HEK293 (cell line): Measurements from ENCODE around the gene CHRM3.

Experiments
- CTCF ChIA-PET: fragments of 350-600 bp; formaldehyde crosslinking; extraction: SDS; loops from one replicate; lab custom pipeline; 2021; ENCODE audit warnings: antibody characterized with exemption; lab: Yijun Ruan, JAX
- POLR2A ChIA-PET: fragments of 300-600 bp; formaldehyde crosslinking; extraction: SDS; loops from one replicate; lab custom pipeline; 2020; ENCODE audit warnings: antibody characterized with exemption, inconsistent platforms; lab: Yijun Ruan, JAX
- H3K27ac ChIP-seq: fragments of 200-500 bp; sonication (Bioruptor generic); 2 replicates; pipeline ENCODE4 v1.5.1; 2014; ENCODE audit warnings: low read depth, low read length, control low read depth, inconsistent platforms; ENCODE audit errors: extremely low read depth
- H3K36me3 ChIP-seq, 2 experiments: fragments of 200-500 bp in 1 of 2; sonication (Bioruptor generic) in 1 of 2; 1 replicate in 1 of 2; 2 replicates in 1 of 2; pipeline ENCODE4 v1.5.1; 2014 to 2017; ENCODE audit warnings: inconsistent platforms in 2 of 2, low read length in 2 of 2; ENCODE audit not compliant: control insufficient read depth in 2 of 2, insufficient read depth in 1 of 2
- H3K4me1 ChIP-seq: fragments of 200-500 bp; sonication (Bioruptor generic); 2 replicates; pipeline ENCODE4 v1.5.1; 2014; ENCODE audit warnings: mild to moderate bottlenecking, low read length, inconsistent platforms; ENCODE audit not compliant: control insufficient read depth, insufficient read depth
- H3K4me3 ChIP-seq: 2 replicates; pipeline ENCODE4 v1.5.1; 2011; ENCODE audit warnings: low read depth, mild to moderate bottlenecking, control low read depth, low read length, moderate library complexity
- H3K9me3 ChIP-seq: fragments of 200-500 bp; sonication (Bioruptor generic); 2 replicates; pipeline ENCODE4 v1.5.1; 2014; ENCODE audit warnings: low read depth, low read length, inconsistent platforms; ENCODE audit not compliant: control insufficient read depth, insufficient read depth
- BCL11A ChIP-seq: fragments of 450-650 bp; formaldehyde crosslinking; IDR thresholded peaks from 2 replicates; pipeline ENCODE4 v1.5.1; 2016; ENCODE audit warnings: low read depth, missing biosample characterization, missing genetic modification characterization
- EGR2 ChIP-seq: fragments of 450-650 bp; formaldehyde crosslinking; IDR thresholded peaks from 2 replicates; pipeline ENCODE4 v1.5.1; 2016; ENCODE audit warnings: low read depth, missing biosample characterization, missing genetic modification characterization
- GLI4 ChIP-seq: fragments of 450-650 bp; formaldehyde crosslinking; IDR thresholded peaks from 2 replicates; pipeline ENCODE4 v1.5.1; 2016; ENCODE audit warnings: missing biosample characterization, missing genetic modification characterization
- HOXD13 ChIP-seq: sonication (generic); formaldehyde crosslinking; IDR thresholded peaks from 2 replicates; pipeline ENCODE4 v1.8.0; 2022; ENCODE audit warnings: missing genetic modification reagents, borderline replicate concordance
- KLF16 ChIP-seq: fragments of 450-650 bp; formaldehyde crosslinking; IDR thresholded peaks from 2 replicates; pipeline ENCODE4 v1.5.1; 2017; ENCODE audit warnings: missing biosample characterization, missing genetic modification characterization
- KLF8 ChIP-seq: fragments of 450-650 bp; formaldehyde crosslinking; IDR thresholded peaks from 2 replicates; pipeline ENCODE4 v1.5.1; 2016; ENCODE audit warnings: missing biosample characterization, missing genetic modification characterization
- RBAK ChIP-seq: fragments of 450-650 bp; formaldehyde crosslinking; IDR thresholded peaks from 2 replicates; pipeline ENCODE4 v1.5.1; 2016; ENCODE audit warnings: missing biosample characterization, missing genetic modification characterization
- SALL2 ChIP-seq: fragments of 450-650 bp; formaldehyde crosslinking; IDR thresholded peaks from 2 replicates; pipeline ENCODE4 v1.5.0; 2017; ENCODE audit warnings: missing biosample characterization, mild to moderate bottlenecking, missing genetic modification characterization, borderline replicate concordance
- SP3 ChIP-seq: fragments of 450-650 bp; formaldehyde crosslinking; IDR thresholded peaks from 2 replicates; pipeline ENCODE4 v1.5.1; 2016; ENCODE audit warnings: missing biosample characterization, missing genetic modification characterization
- SP7 ChIP-seq: fragments of 450-650 bp; formaldehyde crosslinking; IDR thresholded peaks from 2 replicates; pipeline ENCODE4 v1.5.1; 2016; ENCODE audit warnings: missing biosample characterization, missing genetic modification characterization
- TCF7L2 ChIP-seq: IDR thresholded peaks from 2 replicates; pipeline ENCODE4 v1.6.1; 2011; ENCODE audit warnings: low read depth, mild to moderate bottlenecking, inconsistent platforms, low read length, moderate library complexity, borderline replicate concordance
- TRIM28 ChIP-seq: IDR thresholded peaks from 2 replicates; pipeline ENCODE4 v1.6.1; 2011; ENCODE audit warnings: low read length, control low read depth, borderline replicate concordance
- ZBTB1 ChIP-seq: fragments of 450-650 bp; formaldehyde crosslinking; IDR thresholded peaks from 2 replicates; pipeline ENCODE4 v1.5.1; 2016; ENCODE audit warnings: missing biosample characterization, missing genetic modification characterization
- ZBTB17 ChIP-seq: fragments of 450-650 bp; formaldehyde crosslinking; IDR thresholded peaks from 2 replicates; pipeline ENCODE4 v1.5.1; 2016; ENCODE audit warnings: missing biosample characterization, missing genetic modification characterization
- ZBTB21 ChIP-seq: fragments of 450-650 bp; formaldehyde crosslinking; IDR thresholded peaks from 2 replicates; pipeline ENCODE4 v1.5.1; 2017; ENCODE audit warnings: missing biosample characterization, missing genetic modification characterization
- ZBTB48 ChIP-seq: fragments of 450-650 bp; formaldehyde crosslinking; IDR thresholded peaks from 2 replicates; pipeline ENCODE4 v1.5.1; 2016; ENCODE audit warnings: missing biosample characterization, missing genetic modification characterization
- ZEB2 ChIP-seq: fragments of 450-650 bp; formaldehyde crosslinking; IDR thresholded peaks from 2 replicates; pipeline ENCODE4 v1.5.1; 2016; ENCODE audit warnings: missing biosample characterization, missing genetic modification characterization
- ZFP3 ChIP-seq: fragments of 450-650 bp; formaldehyde crosslinking; IDR thresholded peaks from 2 replicates; pipeline ENCODE4 v1.5.1; 2016; ENCODE audit warnings: low read depth, missing biosample characterization, missing genetic modification characterization
- ZNF114 ChIP-seq: fragments of 450-650 bp; formaldehyde crosslinking; IDR thresholded peaks from 2 replicates; pipeline ENCODE4 v1.5.0; 2017; ENCODE audit warnings: missing biosample characterization, missing genetic modification characterization
- ZNF274 ChIP-seq, 2 experiments: fragments of 200-500 bp in 1 of 2; fragments of 450-650 bp in 1 of 2; sonication (Bioruptor generic) in 1 of 2; formaldehyde crosslinking in 1 of 2; IDR thresholded peaks; 2 replicates each; pipeline versions ENCODE4 v1.5.1 to v1.6.1; 2014 to 2016; ENCODE audit warnings: borderline replicate concordance in 1 of 2, inconsistent platforms in 1 of 2, low read length in 1 of 2, missing biosample characterization in 1 of 2, missing genetic modification characterization in 1 of 2
- ZNF510 ChIP-seq: fragments of 450-650 bp; formaldehyde crosslinking; IDR thresholded peaks from 2 replicates; pipeline ENCODE4 v1.5.1; 2018; ENCODE audit warnings: mild to moderate bottlenecking, missing genetic modification characterization, missing biosample characterization; ENCODE audit not compliant: insufficient replicate concordance
- ZNF555 ChIP-seq: fragments of 450-650 bp; formaldehyde crosslinking; conservative IDR thresholded peaks from 2 replicates; pipeline ENCODE4 v1.5.1; 2017; ENCODE audit warnings: missing biosample characterization, mild to moderate bottlenecking, missing genetic modification characterization, inconsistent platforms
- ZNF776 ChIP-seq: fragments of 450-650 bp; formaldehyde crosslinking; IDR thresholded peaks from 2 replicates; pipeline ENCODE4 v1.5.0; 2017; ENCODE audit warnings: missing biosample characterization, missing genetic modification characterization, borderline replicate concordance
- ZSCAN16 ChIP-seq: fragments of 450-650 bp; formaldehyde crosslinking; IDR thresholded peaks from 2 replicates; pipeline ENCODE4 v1.5.1; 2016; ENCODE audit warnings: missing biosample characterization, missing genetic modification characterization
- TF ChIP-seq, protein P1 (sequence below): fragments of 450-650 bp; formaldehyde crosslinking; IDR thresholded peaks from 2 replicates; pipeline ENCODE4 v1.5.1; 2016; ENCODE audit warnings: missing biosample characterization, missing genetic modification characterization
- TF ChIP-seq, protein P2 (sequence below): fragments of 450-650 bp; formaldehyde crosslinking; IDR thresholded peaks from 2 replicates; pipeline ENCODE4 v1.5.1; 2017; ENCODE audit warnings: missing biosample characterization, missing genetic modification characterization
- TF ChIP-seq, protein P3 (sequence below): fragments of 450-650 bp; formaldehyde crosslinking; IDR thresholded peaks from 2 replicates; pipeline ENCODE4 v1.5.1; 2016; ENCODE audit warnings: missing biosample characterization, missing genetic modification characterization, low read depth
- TF ChIP-seq, protein P4 (sequence below): fragments of 450-650 bp; formaldehyde crosslinking; IDR thresholded peaks from 2 replicates; pipeline ENCODE4 v1.5.1; 2016; ENCODE audit warnings: missing biosample characterization, missing genetic modification characterization
- TF ChIP-seq, protein P5 (sequence below): fragments of 450-650 bp; formaldehyde crosslinking; IDR thresholded peaks from 2 replicates; pipeline ENCODE4 v1.5.1; 2016; ENCODE audit warnings: missing biosample characterization, missing genetic modification characterization
- TF ChIP-seq, protein P6 (sequence below): fragments of 450-650 bp; formaldehyde crosslinking; IDR thresholded peaks from 2 replicates; pipeline ENCODE4 v1.5.1; 2017; ENCODE audit warnings: missing biosample characterization, missing genetic modification characterization

CHRM3 gene

DNA sequence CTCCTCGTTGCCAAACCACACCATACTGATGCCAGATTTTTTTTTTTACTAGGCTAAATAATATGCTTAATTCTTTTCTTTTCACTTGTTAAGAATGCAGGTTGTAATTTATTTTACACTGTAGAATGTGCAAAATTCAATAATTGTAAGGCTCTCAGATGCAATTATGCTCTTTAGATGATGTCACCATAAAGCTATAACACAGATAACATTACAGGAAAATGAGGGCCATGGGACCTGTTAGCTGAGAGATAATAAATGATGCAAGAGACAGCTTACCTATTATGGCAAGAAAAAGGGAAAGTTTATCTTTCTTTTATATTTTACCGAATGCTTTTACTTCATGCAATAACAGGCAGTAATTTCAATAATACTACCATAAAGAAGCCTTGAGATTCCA is 35.4 kb downstream of the CHRM3 start:
- ChIA-PET POLR2A (no interaction called here), CTCF (interaction anchor here (0.5 to 0.7 kb wide), 3 partner anchors 100 to 379 kb away, joined by 3 to 8 read pairs (median 3); no protein-coding TSS in a partner anchor)
- Histone ChIP-seq H3K9me3 (no peaks in the 10 kb centered on the region), H3K4me1 (peaks cover 16% of the 10 kb centered on the region), H3K4me3 (no peak overlapping the region), H3K27ac (no peak overlapping the region), H3K36me3 (no peaks in the 10 kb centered on the region)
- TF ChIP-seq, protein P1, sequence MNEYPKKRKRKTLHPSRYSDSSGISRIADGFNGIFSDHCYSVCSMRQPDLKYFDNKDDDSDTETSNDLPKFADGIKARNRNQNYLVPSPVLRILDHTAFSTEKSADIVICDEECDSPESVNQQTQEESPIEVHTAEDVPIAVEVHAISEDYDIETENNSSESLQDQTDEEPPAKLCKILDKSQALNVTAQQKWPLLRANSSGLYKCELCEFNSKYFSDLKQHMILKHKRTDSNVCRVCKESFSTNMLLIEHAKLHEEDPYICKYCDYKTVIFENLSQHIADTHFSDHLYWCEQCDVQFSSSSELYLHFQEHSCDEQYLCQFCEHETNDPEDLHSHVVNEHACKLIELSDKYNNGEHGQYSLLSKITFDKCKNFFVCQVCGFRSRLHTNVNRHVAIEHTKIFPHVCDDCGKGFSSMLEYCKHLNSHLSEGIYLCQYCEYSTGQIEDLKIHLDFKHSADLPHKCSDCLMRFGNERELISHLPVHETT (tag by site-specific recombination): no peak
- TF ChIP-seq ZBTB17 (tag by site-specific recombination): peak; percentile 33; the same call in 1 of the 2 replicates
- TF ChIP-seq BCL11A (tag by site-specific recombination): peak; percentile 34; the same call in 1 of the 2 replicates
- TF ChIP-seq EGR2: no peak
- TF ChIP-seq, protein P2, sequence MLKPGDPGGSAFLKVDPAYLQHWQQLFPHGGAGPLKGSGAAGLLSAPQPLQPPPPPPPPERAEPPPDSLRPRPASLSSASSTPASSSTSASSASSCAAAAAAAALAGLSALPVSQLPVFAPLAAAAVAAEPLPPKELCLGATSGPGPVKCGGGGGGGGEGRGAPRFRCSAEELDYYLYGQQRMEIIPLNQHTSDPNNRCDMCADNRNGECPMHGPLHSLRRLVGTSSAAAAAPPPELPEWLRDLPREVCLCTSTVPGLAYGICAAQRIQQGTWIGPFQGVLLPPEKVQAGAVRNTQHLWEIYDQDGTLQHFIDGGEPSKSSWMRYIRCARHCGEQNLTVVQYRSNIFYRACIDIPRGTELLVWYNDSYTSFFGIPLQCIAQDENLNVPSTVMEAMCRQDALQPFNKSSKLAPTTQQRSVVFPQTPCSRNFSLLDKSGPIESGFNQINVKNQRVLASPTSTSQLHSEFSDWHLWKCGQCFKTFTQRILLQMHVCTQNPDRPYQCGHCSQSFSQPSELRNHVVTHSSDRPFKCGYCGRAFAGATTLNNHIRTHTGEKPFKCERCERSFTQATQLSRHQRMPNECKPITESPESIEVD (tag by site-specific recombination): peak; percentile 72
- TF ChIP-seq TRIM28: peak; percentile 85; the same call in 1 of the 2 replicates
- TF ChIP-seq HOXD13: peak; percentile 77; the same call in 1 of the 2 replicates
- TF ChIP-seq ZFP3 (tag by site-specific recombination): no peak
- TF ChIP-seq, protein P3, sequence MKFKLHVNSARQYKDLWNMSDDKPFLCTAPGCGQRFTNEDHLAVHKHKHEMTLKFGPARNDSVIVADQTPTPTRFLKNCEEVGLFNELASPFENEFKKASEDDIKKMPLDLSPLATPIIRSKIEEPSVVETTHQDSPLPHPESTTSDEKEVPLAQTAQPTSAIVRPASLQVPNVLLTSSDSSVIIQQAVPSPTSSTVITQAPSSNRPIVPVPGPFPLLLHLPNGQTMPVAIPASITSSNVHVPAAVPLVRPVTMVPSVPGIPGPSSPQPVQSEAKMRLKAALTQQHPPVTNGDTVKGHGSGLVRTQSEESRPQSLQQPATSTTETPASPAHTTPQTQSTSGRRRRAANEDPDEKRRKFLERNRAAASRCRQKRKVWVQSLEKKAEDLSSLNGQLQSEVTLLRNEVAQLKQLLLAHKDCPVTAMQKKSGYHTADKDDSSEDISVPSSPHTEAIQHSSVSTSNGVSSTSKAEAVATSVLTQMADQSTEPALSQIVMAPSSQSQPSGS: peak; percentile 83
- TF ChIP-seq ZNF776 (tag by site-specific recombination): no peak
- peak; percentile 55; the same call in 1 of the 2 replicates for TF ChIP-seq SP3 (tag by site-specific recombination)
- TF ChIP-seq ZNF510 (tag by site-specific recombination): no peak
- no peak for TF ChIP-seq ZBTB1 (tag by site-specific recombination)
- 0 out of 2 replicates have a peak, but pooled peaks have one; percentile 30 for TF ChIP-seq ZEB2 (tag by site-specific recombination)
- TF ChIP-seq, protein P4, sequence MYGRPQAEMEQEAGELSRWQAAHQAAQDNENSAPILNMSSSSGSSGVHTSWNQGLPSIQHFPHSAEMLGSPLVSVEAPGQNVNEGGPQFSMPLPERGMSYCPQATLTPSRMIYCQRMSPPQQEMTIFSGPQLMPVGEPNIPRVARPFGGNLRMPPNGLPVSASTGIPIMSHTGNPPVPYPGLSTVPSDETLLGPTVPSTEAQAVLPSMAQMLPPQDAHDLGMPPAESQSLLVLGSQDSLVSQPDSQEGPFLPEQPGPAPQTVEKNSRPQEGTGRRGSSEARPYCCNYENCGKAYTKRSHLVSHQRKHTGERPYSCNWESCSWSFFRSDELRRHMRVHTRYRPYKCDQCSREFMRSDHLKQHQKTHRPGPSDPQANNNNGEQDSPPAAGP (tag by site-specific recombination): no peak
- TF ChIP-seq TCF7L2: peak; percentile 63
- TF ChIP-seq, protein P5, sequence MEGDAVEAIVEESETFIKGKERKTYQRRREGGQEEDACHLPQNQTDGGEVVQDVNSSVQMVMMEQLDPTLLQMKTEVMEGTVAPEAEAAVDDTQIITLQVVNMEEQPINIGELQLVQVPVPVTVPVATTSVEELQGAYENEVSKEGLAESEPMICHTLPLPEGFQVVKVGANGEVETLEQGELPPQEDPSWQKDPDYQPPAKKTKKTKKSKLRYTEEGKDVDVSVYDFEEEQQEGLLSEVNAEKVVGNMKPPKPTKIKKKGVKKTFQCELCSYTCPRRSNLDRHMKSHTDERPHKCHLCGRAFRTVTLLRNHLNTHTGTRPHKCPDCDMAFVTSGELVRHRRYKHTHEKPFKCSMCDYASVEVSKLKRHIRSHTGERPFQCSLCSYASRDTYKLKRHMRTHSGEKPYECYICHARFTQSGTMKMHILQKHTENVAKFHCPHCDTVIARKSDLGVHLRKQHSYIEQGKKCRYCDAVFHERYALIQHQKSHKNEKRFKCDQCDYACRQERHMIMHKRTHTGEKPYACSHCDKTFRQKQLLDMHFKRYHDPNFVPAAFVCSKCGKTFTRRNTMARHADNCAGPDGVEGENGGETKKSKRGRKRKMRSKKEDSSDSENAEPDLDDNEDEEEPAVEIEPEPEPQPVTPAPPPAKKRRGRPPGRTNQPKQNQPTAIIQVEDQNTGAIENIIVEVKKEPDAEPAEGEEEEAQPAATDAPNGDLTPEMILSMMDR (tag by site-specific recombination): no peak
- TF ChIP-seq SP7 (tag by site-specific recombination): peak; percentile 76; the same call in 1 of the 2 replicates
- no peak for TF ChIP-seq ZBTB48 (tag by site-specific recombination)
- TF ChIP-seq ZNF114 (tag by site-specific recombination): no peak
- TF ChIP-seq ZNF274 (IDR thresholded peaks at IDR 0.05; ENCODE audit: low read length): no peak
- TF ChIP-seq ZNF274 (tag by site-specific recombination; IDR thresholded peaks at IDR 0.05; ENCODE audit: borderline replicate concordance): no peak
- TF ChIP-seq ZSCAN16: no peak
- TF ChIP-seq SALL2 (tag by site-specific recombination): no peak
- TF ChIP-seq, protein P6, sequence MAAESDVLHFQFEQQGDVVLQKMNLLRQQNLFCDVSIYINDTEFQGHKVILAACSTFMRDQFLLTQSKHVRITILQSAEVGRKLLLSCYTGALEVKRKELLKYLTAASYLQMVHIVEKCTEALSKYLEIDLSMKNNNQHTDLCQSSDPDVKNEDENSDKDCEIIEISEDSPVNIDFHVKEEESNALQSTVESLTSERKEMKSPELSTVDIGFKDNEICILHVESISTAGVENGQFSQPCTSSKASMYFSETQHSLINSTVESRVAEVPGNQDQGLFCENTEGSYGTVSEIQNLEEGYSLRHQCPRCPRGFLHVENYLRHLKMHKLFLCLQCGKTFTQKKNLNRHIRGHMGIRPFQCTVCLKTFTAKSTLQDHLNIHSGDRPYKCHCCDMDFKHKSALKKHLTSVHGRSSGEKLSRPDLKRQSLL (tag by site-specific recombination): no peak
- no peak for TF ChIP-seq RBAK (tag by site-specific recombination)
- TF ChIP-seq ZBTB21 (tag by site-specific recombination): peak; percentile 36; the same call in 1 of the 2 replicates
- TF ChIP-seq KLF8 (tag by site-specific recombination): peak; percentile 44; the same call in 1 of the 2 replicates
- TF ChIP-seq KLF16 (tag by site-specific recombination): peak; percentile 45; the same call in 1 of the 2 replicates
- TF ChIP-seq GLI4 (tag by site-specific recombination): no peak
- TF ChIP-seq ZNF555 (tag by site-specific recombination): no peak
